HepG2 (cell line): ENCODE measurements around the gene EIF2S2. TPM values are rescaled to one million over a fixed set of nuclear protein-coding genes. Genes with fewer than 3 reads are reported as not detected.
A peak's percentile ranks its signal among the peaks of the same experiment; 100 is the strongest.

Experiments
- ATAC-seq: fragments of 200-7000 bp; cut with Tn5 transposase; 3 replicates; pipeline ENCODE4 v1.9.1; 2020; ENCODE audit warnings: mild to moderate bottlenecking, moderate library complexity
- BruUV-seq: library from RNA; stranded (reverse); fragments of 400-500 nt; replicated peaks from 2 replicates; lab custom pipeline; 2021; lab: Mats Ljungman, UMichigan
- CTCF ChIA-PET: fragments of 300-600 bp; formaldehyde crosslinking; extraction: SDS; loops from one replicate; lab custom pipeline; 2021; ENCODE audit warnings: low total read pairs, inconsistent platforms, low intra/inter-chr PET ratio; lab: Yijun Ruan, JAX
- POLR2A ChIA-PET: fragments of 350-600 bp; sonication (Branson Sonifier 250); formaldehyde crosslinking; loops from one replicate; lab custom pipeline; 2020; ENCODE audit warnings: antibody characterized with exemption, inconsistent platforms; lab: Yijun Ruan, JAX
- DNase-seq: peaks from one replicate; pipeline ENCODE4 v3.0.0-alpha.2; 2015; ENCODE audit warnings: low spot score
- FAIRE-seq: peaks from 3 replicates; lab custom pipeline; 2011; peaks lifted over from hg19 to GRCh38; lab: Jason Lieb, UNC
- H2AFZ ChIP-seq: one replicate; pipeline ENCODE4 v1.6.1; 2011; ENCODE audit warnings: low read length, inconsistent platforms
- H3K27ac ChIP-seq: fragments of 300-600 bp; 3 replicates; pipeline ENCODE4 v1.8.0; 2011; ENCODE audit warnings: mixed run types, mild to moderate bottlenecking, mixed read lengths, low read length, inconsistent platforms; ENCODE audit not compliant: insufficient read depth; ENCODE audit errors: extremely low read length
- H3K27me3 ChIP-seq, 2 experiments: fragments of 200-600 bp in 1 of 2; 2 replicates in 1 of 2; 3 replicates in 1 of 2; pipeline versions ENCODE4 v1.6.0 to v1.8.0; 2011; ENCODE audit warnings: low read length in 2 of 2, mild to moderate bottlenecking in 2 of 2, moderate library complexity in 2 of 2, inconsistent platforms in 1 of 2; ENCODE audit not compliant: insufficient read depth in 2 of 2, control insufficient read depth in 1 of 2
- H3K36me3 ChIP-seq, 2 experiments: fragments of 200-600 bp in 1 of 2; replicated peaks in 1 of 2; 2 replicates in 1 of 2; 3 replicates in 1 of 2; pipeline versions ENCODE4 v1.5.1 to v1.8.0; 2011; ENCODE audit warnings: low read length in 2 of 2, inconsistent platforms in 1 of 2; ENCODE audit not compliant: insufficient read depth in 2 of 2, control insufficient read depth in 1 of 2
- H3K4me1 ChIP-seq: 2 replicates; pipeline ENCODE4 v1.5.1; 2012; ENCODE audit warnings: low read length, inconsistent platforms; ENCODE audit not compliant: insufficient read depth
- H3K4me2 ChIP-seq: 2 replicates; pipeline ENCODE4 v1.6.0; 2011; ENCODE audit warnings: low read depth, low read length, inconsistent platforms
- H3K4me3 ChIP-seq, 3 experiments: fragments of 200-600 bp in 1 of 3; sonication (generic), shearing (Covaris generic) in 1 of 3; replicated peaks in 1 of 3; 2 replicates each; pipeline ENCODE4 v1.5.1; 2011 to 2016; ENCODE audit warnings: low read length in 3 of 3, inconsistent platforms in 2 of 3, low read depth in 2 of 3, mild to moderate bottlenecking in 2 of 3, control low read depth in 1 of 3, mixed read lengths in 1 of 3; ENCODE audit not compliant: insufficient read depth in 1 of 3
- H3K79me2 ChIP-seq: one replicate; pipeline ENCODE4 v1.6.1; 2011; ENCODE audit warnings: low read length, inconsistent platforms; ENCODE audit not compliant: insufficient read depth
- H3K9ac ChIP-seq: 2 replicates; pipeline ENCODE4 v1.6.0; 2011; ENCODE audit warnings: mild to moderate bottlenecking, low read depth, low read length, inconsistent platforms; ENCODE audit not compliant: insufficient read depth
- H3K9me3 ChIP-seq: 2 replicates; pipeline ENCODE4 v1.5.1; 2012; ENCODE audit warnings: mild to moderate bottlenecking, low read length
- H4K20me1 ChIP-seq: 2 replicates; pipeline ENCODE4 v1.6.0; 2011; ENCODE audit warnings: inconsistent platforms, mild to moderate bottlenecking, low read length, moderate library complexity; ENCODE audit not compliant: insufficient read depth
- CBX2 ChIP-seq, 2 experiments: fragments of 200-600 bp in 1 of 2; sonication (generic); formaldehyde crosslinking in 1 of 2; IDR thresholded peaks; 2 replicates each; pipeline versions ENCODE4 v1.7.0 to v1.8.1; 2018 to 2022; ENCODE audit warnings: low read depth in 2 of 2, low read length in 1 of 2, mild to moderate bottlenecking in 1 of 2, missing genetic modification reagents in 1 of 2
- NFIB ChIP-seq: sonication (generic); formaldehyde crosslinking; IDR thresholded peaks from 2 replicates; pipeline ENCODE4 v1.9.0; 2021; ENCODE audit warnings: missing genetic modification reagents, mild to moderate bottlenecking, borderline replicate concordance
- PAF1 ChIP-seq: IDR thresholded peaks from 2 replicates; pipeline ENCODE4 v1.6.1; 2016; ENCODE audit warnings: missing genetic modification reagents, missing compliant biosample characterization
- POLR2A ChIP-seq, 2 experiments: IDR thresholded peaks; 2 replicates each; pipeline ENCODE4 v1.6.1; 2011; ENCODE audit warnings: low read depth in 2 of 2, low read length in 2 of 2, mild to moderate bottlenecking in 1 of 2, moderate library complexity in 1 of 2; ENCODE audit not compliant: insufficient read depth in 1 of 2
- RBM22 ChIP-seq: fragments of 200-400 bp; formaldehyde crosslinking; optimal IDR thresholded peaks from 2 replicates; pipeline ENCODE3; 2017; ENCODE audit warnings: mild to moderate bottlenecking, low read length, moderate library complexity
- SMYD3 ChIP-seq: sonication (generic); formaldehyde crosslinking; IDR thresholded peaks from 2 replicates; pipeline ENCODE4 v1.8.1; 2023; ENCODE audit warnings: mild to moderate bottlenecking, missing genetic modification reagents
- SSRP1 ChIP-seq: IDR thresholded peaks from 2 replicates; pipeline ENCODE4 v1.6.1; 2016; ENCODE audit warnings: control low read depth
- TBX2 ChIP-seq: sonication (generic); formaldehyde crosslinking; IDR thresholded peaks from 2 replicates; pipeline ENCODE4 v1.5.0; 2020; ENCODE audit warnings: missing genetic modification reagents, mild to moderate bottlenecking, borderline replicate concordance
- ZBTB1 ChIP-seq: sonication (generic); formaldehyde crosslinking; IDR thresholded peaks from 2 replicates; pipeline ENCODE4 v1.4.0; 2020; ENCODE audit warnings: missing genetic modification reagents, borderline replicate concordance
- ZBTB20 ChIP-seq: sonication (generic); formaldehyde crosslinking; IDR thresholded peaks from 2 replicates; pipeline ENCODE4 v1.8.1; 2023; ENCODE audit warnings: missing genetic modification reagents, low read depth, mild to moderate bottlenecking, borderline replicate concordance
- ZNF335 ChIP-seq: sonication (generic); formaldehyde crosslinking; IDR thresholded peaks from 2 replicates; pipeline ENCODE4 v1.4.0; 2020; ENCODE audit warnings: missing genetic modification reagents
- ZNF768 ChIP-seq: sonication (generic); formaldehyde crosslinking; IDR thresholded peaks from 2 replicates; pipeline ENCODE4 v1.4.0; 2020; ENCODE audit warnings: missing genetic modification reagents
- ZNF770 ChIP-seq: sonication (generic); formaldehyde crosslinking; IDR thresholded peaks from 2 replicates; pipeline ENCODE4 v1.5.0; 2020; ENCODE audit warnings: mild to moderate bottlenecking, missing genetic modification reagents
- ZZZ3 ChIP-seq: sonication (generic); formaldehyde crosslinking; IDR thresholded peaks from 2 replicates; pipeline ENCODE4 v1.4.0; 2020; ENCODE audit warnings: missing genetic modification reagents, mild to moderate bottlenecking, borderline replicate concordance
- WGBS: methylation state at CpG from one replicate; pipeline ENCODE4 v1.1.6; 2017; ENCODE audit warnings: low lambda C conversion rate; 5-methylcytosine and 5-hydroxymethylcytosine counted together
- in situ Hi-C: cut with HindIII; loops from 2 replicates; pipeline ENCODE4 v1.10.0; 2017; ENCODE audit warnings: low pct_unique_long_range_greater_than_20kb; ENCODE audit not compliant: extremely low pct_ligation_motif_present
- intact Hi-C: fragments of 100-400 bp; cut with micrococcal nuclease; formaldehyde crosslinking; loops from one replicate; pipeline ENCODE4 v1.10.0; 2022; ENCODE audit not compliant: unreplicated experiment
- polyA plus RNA-seq, 8 experiments: library from polyadenylated mRNA; depleted of rRNA in 3 of 8; stranded (reverse) in 7 of 8; unstranded in 1 of 8; fragments of >200 nt; fragmentation: Illumina TruSeq in 4 of 8; extraction: Trizol in 4 of 8; gene quantifications; 2 replicates each; pipeline versions ENCODE4 v1.2.1 to v1.2.3, GENCODE V29; 2011 to 2016; ENCODE audit warnings: low read depth in 4 of 8, missing spikeins in 1 of 8, mixed read lengths in 1 of 8; ENCODE audit not compliant: insufficient read depth in 1 of 8
- total RNA-seq, 5 experiments: library from RNA; depleted of rRNA; stranded (reverse); fragments of >200 nt; fragmentation: Illumina TruSeq; extraction: Trizol; gene quantifications; 2 replicates each; pipeline ENCODE4 v1.2.3, GENCODE V29; 2016; ENCODE audit warnings: low read depth in 1 of 5

EIF2S2 gene
- total and polyA plus RNA-seq, 2 of the 13 experiments (the other 11 are each of a cell fraction or from before 2014, with no cell fraction given): 126 to 213 TPM

DNA sequence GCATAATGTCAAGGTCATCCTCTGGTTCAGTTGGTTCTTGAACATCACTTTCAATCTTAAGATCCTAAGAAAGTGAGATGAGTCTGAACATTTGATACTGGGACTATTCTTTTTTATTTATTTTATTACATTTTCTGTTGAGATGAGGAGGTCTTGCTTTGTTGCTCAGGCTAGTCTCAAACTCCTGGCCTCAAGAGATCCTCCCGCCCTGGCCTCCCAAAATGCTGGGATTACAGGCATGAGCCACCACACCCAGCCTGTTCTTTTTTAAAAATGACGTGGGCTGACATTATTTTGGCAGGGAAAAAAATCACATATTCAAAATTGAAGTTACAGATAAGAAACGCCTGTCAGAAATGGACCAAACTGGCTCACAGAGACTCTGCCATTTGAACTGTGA is 13.5 kb downstream of the EIF2S2 start:
- DNase-seq: no peak
- H3K9me3 ChIP-seq: no peaks in the 10 kb centered on the region
- H3K36me3 ChIP-seq: peaks cover 56 to 96% of the 10 kb centered on the region in 2 experiments
- no peak overlapping the region for H2AFZ ChIP-seq
- 98% methylated on average over 3 of the region's 3 CpGs for WGBS
- no peaks in the 10 kb centered on the region for H3K4me1 ChIP-seq
- no peak for ATAC-seq
- no TSS peak for BruUV-seq
- peaks cover 26% of the 10 kb centered on the region for H3K79me2 ChIP-seq
- no peak overlapping the region for H3K4me2 ChIP-seq
- no peaks in the 10 kb centered on the region for H3K27me3 ChIP-seq
- CTCF ChIA-PET: no interaction called here
- POLR2A ChIA-PET: no interaction called here
- intact Hi-C loops: no loop called here
- TF ChIP-seq ZNF770 (CRISPR knock-in tag): peak; percentile 58; the same call in 1 of the 2 replicates
- peak; percentile 72 for TF ChIP-seq RBM22
- no peak for TF ChIP-seq SMYD3 (CRISPR knock-in tag)
- peak; percentile 76; the same call in 1 of the 2 replicates for TF ChIP-seq PAF1 (CRISPR knock-in tag)
- FAIRE-seq: no peak
- H3K9ac ChIP-seq: no peak overlapping the region
- in situ Hi-C loops: no loop called here
- H3K27ac ChIP-seq: no peak overlapping the region
- no peak overlapping the region for H3K4me3 ChIP-seq
- peaks cover 48% of the 10 kb centered on the region for H4K20me1 ChIP-seq

GRCh38 chr20:34096699-34097444 is 15.2 kb downstream of the EIF2S2 start:
- Histone ChIP-seq H3K27ac (no peak overlapping the region), H3K9me3 (no peaks in the 10 kb centered on the region), H3K4me2 (no peak overlapping the region), H3K27me3 (no peaks in the 10 kb centered on the region), H2AFZ (no peak overlapping the region), H4K20me1 (peaks cover 43% of the 10 kb centered on the region), H3K4me1 (no peaks in the 10 kb centered on the region), H3K4me3 (no peak overlapping the region), H3K36me3 (peaks cover 58 to 96% of the 10 kb centered on the region in 2 experiments), H3K79me2 (peaks cover 11% of the 10 kb centered on the region), H3K9ac (no peak overlapping the region)
- TF ChIP-seq SSRP1 (CRISPR knock-in tag): 0 out of 2 replicates have a peak, but pooled peaks have one; percentile 66
- TF ChIP-seq NFIB (CRISPR knock-in tag): no peak
- TF ChIP-seq CBX2 (IDR thresholded peaks at IDR 0.05; ENCODE audit: low read depth, low read length): no peak
- no peak for TF ChIP-seq CBX2 (CRISPR knock-in tag; IDR thresholded peaks at IDR 0.05; ENCODE audit: low read depth)
- peak in 1 of 2 experiments; percentile 36; a peak in 1 of 4 replicates for TF ChIP-seq POLR2A (IDR thresholded peaks at IDR 0.05; ENCODE audit: insufficient read depth in 1 of 2, low read depth in 2 of 2, low read length in 2 of 2)
- TF ChIP-seq ZBTB20: no peak
- TF ChIP-seq ZNF335 (CRISPR knock-in tag): no peak
- TF ChIP-seq ZZZ3 (CRISPR knock-in tag): 0 out of 2 replicates have a peak, but pooled peaks have one; percentile 34
- TF ChIP-seq ZNF768 (CRISPR knock-in tag): peak; percentile 38; the same call in 1 of the 2 replicates
- no peak for TF ChIP-seq ZBTB1
- peak; percentile 91 for TF ChIP-seq RBM22
- TF ChIP-seq TBX2 (CRISPR knock-in tag): no peak
- CTCF ChIA-PET: no interaction called here
- DNase-seq (no peak), FAIRE-seq (no peak), ATAC-seq (peak; percentile 19; the same call in 2 of the 3 replicates)
- in situ Hi-C loops: no loop called here
- 98% methylated on average over 9 of the region's 9 CpGs for WGBS
- POLR2A ChIA-PET: interaction anchor here (1.6 to 5.8 kb wide), 2 partner anchors 10 to 15 kb away, joined by 5 to 48 read pairs; partner anchors contain the start of gene EIF2S2
- no TSS peak for BruUV-seq
- intact Hi-C loops: no loop called here
